ENCODE measurements around the gene MPP2.
A peak's percentile ranks its signal among the peaks of the same experiment; 100 is the strongest.

MPP2 gene

GRCh38 chr17:43945074-43945829 is 37.9 kb upstream of the MPP2 start:
- POLR2A ChIA-PET = no interaction called here
- CTCF ChIA-PET = interaction anchor here (0.6 to 11.2 kb wide), 16 partner anchors 11 to 437 kb away, joined by 3 to 267 read pairs (median 12); partner anchors contain the start of genes ASB16, MPP2 and PYY
- H3K36me3 ChIP-seq (ENCODE audit: control insufficient read depth in 2 of 2, insufficient read depth in 1 of 2, low read length in 2 of 2) = no peaks in the 10 kb centered on the region
- H3K4me3 ChIP-seq (ENCODE audit: low read depth, low read length) = no peak overlapping the region
- no peaks in the 10 kb centered on the region for H3K9me3 ChIP-seq (ENCODE audit: control insufficient read depth, insufficient read depth, low read depth, low read length)
- TF ChIP-seq ZNF19 (tag by site-specific recombination; IDR thresholded peaks at IDR 0.05; ENCODE audit: low read depth) (no peak), ZXDB (tag by site-specific recombination; IDR thresholded peaks at IDR 0.05) (no peak), SP7 (tag by site-specific recombination; IDR thresholded peaks at IDR 0.05) (0 out of 2 replicates have a peak, but pooled peaks have one; percentile 52)
- TF ChIP-seq, protein P1, sequence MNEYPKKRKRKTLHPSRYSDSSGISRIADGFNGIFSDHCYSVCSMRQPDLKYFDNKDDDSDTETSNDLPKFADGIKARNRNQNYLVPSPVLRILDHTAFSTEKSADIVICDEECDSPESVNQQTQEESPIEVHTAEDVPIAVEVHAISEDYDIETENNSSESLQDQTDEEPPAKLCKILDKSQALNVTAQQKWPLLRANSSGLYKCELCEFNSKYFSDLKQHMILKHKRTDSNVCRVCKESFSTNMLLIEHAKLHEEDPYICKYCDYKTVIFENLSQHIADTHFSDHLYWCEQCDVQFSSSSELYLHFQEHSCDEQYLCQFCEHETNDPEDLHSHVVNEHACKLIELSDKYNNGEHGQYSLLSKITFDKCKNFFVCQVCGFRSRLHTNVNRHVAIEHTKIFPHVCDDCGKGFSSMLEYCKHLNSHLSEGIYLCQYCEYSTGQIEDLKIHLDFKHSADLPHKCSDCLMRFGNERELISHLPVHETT (tag by site-specific recombination; IDR thresholded peaks at IDR 0.05) = 0 out of 2 replicates have a peak, but pooled peaks have one; percentile 21
- TF ChIP-seq, protein P2, sequence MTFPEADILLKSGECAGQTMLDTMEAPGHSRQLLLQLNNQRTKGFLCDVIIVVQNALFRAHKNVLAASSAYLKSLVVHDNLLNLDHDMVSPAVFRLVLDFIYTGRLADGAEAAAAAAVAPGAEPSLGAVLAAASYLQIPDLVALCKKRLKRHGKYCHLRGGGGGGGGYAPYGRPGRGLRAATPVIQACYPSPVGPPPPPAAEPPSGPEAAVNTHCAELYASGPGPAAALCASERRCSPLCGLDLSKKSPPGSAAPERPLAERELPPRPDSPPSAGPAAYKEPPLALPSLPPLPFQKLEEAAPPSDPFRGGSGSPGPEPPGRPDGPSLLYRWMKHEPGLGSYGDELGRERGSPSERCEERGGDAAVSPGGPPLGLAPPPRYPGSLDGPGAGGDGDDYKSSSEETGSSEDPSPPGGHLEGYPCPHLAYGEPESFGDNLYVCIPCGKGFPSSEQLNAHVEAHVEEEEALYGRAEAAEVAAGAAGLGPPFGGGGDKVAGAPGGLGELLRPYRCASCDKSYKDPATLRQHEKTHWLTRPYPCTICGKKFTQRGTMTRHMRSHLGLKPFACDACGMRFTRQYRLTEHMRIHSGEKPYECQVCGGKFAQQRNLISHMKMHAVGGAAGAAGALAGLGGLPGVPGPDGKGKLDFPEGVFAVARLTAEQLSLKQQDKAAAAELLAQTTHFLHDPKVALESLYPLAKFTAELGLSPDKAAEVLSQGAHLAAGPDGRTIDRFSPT (tag by site-specific recombination; IDR thresholded peaks at IDR 0.05) = peak; percentile 57; the same call in 1 of the 2 replicates
- H3K27ac ChIP-seq (ENCODE audit: extremely low read depth, low read depth, low read length) = no peak overlapping the region
- no peaks in the 10 kb centered on the region; the same call in 1 of the 2 replicates for H3K4me1 ChIP-seq (ENCODE audit: control insufficient read depth, insufficient read depth, low read length)

GRCh38 chr17:43942051-43942685 is 34.8 kb upstream of the MPP2 start, which contains the start of gene PPY:
Gene PPY, minus strand, starts transcription at chr17:43942476. Its CDS starts 822 bp downstream, at chr17:43941654.
- Histone ChIP-seq H3K36me3 (ENCODE audit: control insufficient read depth in 2 of 2, insufficient read depth in 1 of 2, low read length in 2 of 2) (no peaks in the 10 kb centered on the region), H3K9me3 (ENCODE audit: control insufficient read depth, insufficient read depth, low read depth, low read length) (no peaks in the 10 kb centered on the region), H3K4me3 (ENCODE audit: low read depth, low read length) (no peak within 1 kb of the TSS), H3K4me1 (ENCODE audit: control insufficient read depth, insufficient read depth, low read length) (no peaks in the 10 kb centered on the region; the same call in 1 of the 2 replicates), H3K27ac (ENCODE audit: extremely low read depth, low read depth, low read length) (no peak within 1 kb of the TSS)
- ChIA-PET POLR2A (no interaction called here), CTCF (interaction anchor here (0.5 to 11.2 kb wide), 18 partner anchors 9 to 1720 kb away, joined by 3 to 267 read pairs (median 10); partner anchors contain the start of genes MPP2 and PYY)
- no peak for TF ChIP-seq ZNF169 (tag by site-specific recombination; IDR thresholded peaks at IDR 0.05)
- peak; percentile 50 for TF ChIP-seq ZNF335 (tag by site-specific recombination; conservative IDR thresholded peaks at IDR 0.05)

- POLR2A ChIA-PET = interaction anchor here (0.6 kb wide), 1 partner anchor 66 kb away, joined by 3 read pairs; no protein-coding TSS in a partner anchor
- CTCF ChIA-PET = interaction anchor here (0.6 to 11.2 kb wide), 20 partner anchors 10 to 1178 kb away, joined by 3 to 267 read pairs (median 4); no protein-coding TSS in a partner anchor
- no peaks in the 10 kb centered on the region; the same call in 1 of the 2 replicates for H3K4me1 ChIP-seq (ENCODE audit: control insufficient read depth, insufficient read depth, low read length)
- H3K9me3 ChIP-seq (ENCODE audit: control insufficient read depth, insufficient read depth, low read depth, low read length) = no peaks in the 10 kb centered on the region
- no peaks in the 10 kb centered on the region for H3K36me3 ChIP-seq (ENCODE audit: control insufficient read depth in 2 of 2, insufficient read depth in 1 of 2, low read length in 2 of 2)
- no peak overlapping the region for H3K27ac ChIP-seq (ENCODE audit: extremely low read depth, low read depth, low read length)
- no peak overlapping the region for H3K4me3 ChIP-seq (ENCODE audit: low read depth, low read length)
- no peak for TF ChIP-seq ZNF26 (tag by site-specific recombination; IDR thresholded peaks at IDR 0.05)
- no peak for TF ChIP-seq ZBTB17 (tag by site-specific recombination; IDR thresholded peaks at IDR 0.05)
- TF ChIP-seq ZNF600 (tag by site-specific recombination; IDR thresholded peaks at IDR 0.05) = peak; percentile 60
- no peak for TF ChIP-seq ZNF114 (tag by site-specific recombination; IDR thresholded peaks at IDR 0.05)
- peak; percentile 42; the same call in 1 of the 2 replicates for TF ChIP-seq MZF1 (tag by site-specific recombination; IDR thresholded peaks at IDR 0.05; ENCODE audit: borderline replicate concordance)
- TF ChIP-seq KLF10 (tag by site-specific recombination; IDR thresholded peaks at IDR 0.05) = no peak
- TF ChIP-seq ZNF404 (tag by site-specific recombination; IDR thresholded peaks at IDR 0.05) = no peak
- peak; percentile 43; the same call in 1 of the 2 replicates for TF ChIP-seq ZNF654 (tag by site-specific recombination; IDR thresholded peaks at IDR 0.05; ENCODE audit: low read depth)
- TF ChIP-seq ZNF366 (tag by site-specific recombination; conservative IDR thresholded peaks at IDR 0.05) = 0 out of 2 replicates have a peak, but pooled peaks have one; percentile 35
- no peak for TF ChIP-seq REPIN1 (tag by site-specific recombination; IDR thresholded peaks at IDR 0.05; ENCODE audit: low read depth)
- TF ChIP-seq, protein P3, sequence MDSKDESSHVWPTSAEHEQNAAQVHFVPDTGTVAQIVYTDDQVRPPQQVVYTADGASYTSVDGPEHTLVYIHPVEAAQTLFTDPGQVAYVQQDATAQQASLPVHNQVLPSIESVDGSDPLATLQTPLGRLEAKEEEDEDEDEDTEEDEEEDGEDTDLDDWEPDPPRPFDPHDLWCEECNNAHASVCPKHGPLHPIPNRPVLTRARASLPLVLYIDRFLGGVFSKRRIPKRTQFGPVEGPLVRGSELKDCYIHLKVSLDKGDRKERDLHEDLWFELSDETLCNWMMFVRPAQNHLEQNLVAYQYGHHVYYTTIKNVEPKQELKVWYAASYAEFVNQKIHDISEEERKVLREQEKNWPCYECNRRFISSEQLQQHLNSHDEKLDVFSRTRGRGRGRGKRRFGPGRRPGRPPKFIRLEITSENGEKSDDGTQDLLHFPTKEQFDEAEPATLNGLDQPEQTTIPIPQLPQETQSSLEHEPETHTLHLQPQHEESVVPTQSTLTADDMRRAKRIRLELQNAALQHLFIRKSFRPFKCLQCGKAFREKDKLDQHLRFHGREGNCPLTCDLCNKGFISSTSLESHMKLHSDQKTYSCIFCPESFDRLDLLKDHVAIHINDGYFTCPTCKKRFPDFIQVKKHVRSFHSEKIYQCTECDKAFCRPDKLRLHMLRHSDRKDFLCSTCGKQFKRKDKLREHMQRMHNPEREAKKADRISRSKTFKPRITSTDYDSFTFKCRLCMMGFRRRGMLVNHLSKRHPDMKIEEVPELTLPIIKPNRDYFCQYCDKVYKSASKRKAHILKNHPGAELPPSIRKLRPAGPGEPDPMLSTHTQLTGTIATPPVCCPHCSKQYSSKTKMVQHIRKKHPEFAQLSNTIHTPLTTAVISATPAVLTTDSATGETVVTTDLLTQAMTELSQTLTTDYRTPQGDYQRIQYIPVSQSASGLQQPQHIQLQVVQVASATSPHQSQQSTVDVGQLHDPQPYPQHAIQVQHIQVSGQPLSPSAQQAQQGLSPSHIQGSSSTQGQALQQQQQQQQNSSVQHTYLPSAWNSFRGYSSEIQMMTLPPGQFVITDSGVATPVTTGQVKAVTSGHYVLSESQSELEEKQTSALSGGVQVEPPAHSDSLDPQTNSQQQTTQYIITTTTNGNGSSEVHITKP (tag by site-specific recombination; IDR thresholded peaks at IDR 0.05) = peak; percentile 97
Measured at GRCh38 chr17:43940630-43941029, 33.3 kb upstream of the MPP2 start.
